Central memory CD4-positive, alpha-beta T cell (primary cell): Measurements from ENCODE around the gene SBF2.
"Not testable (repeated sequence)": the region's sequence is repeated elsewhere in the genome, so short reads cannot be mapped to it uniquely, and the experiment has no call there.

Experiments used
- DNase-seq: peaks from one replicate; pipeline ENCODE4 v3.0.0; 2022

The SBF2 gene

GRCh38 chr11:10048350-10048749 lies 245.7 kb downstream of the SBF2 start:
- no peak for DNase-seq

- DNase-seq: no peak
These were observed 249.4 kb downstream of the SBF2 start for GRCh38 chr11:10044618-10045017.

GRCh38 chr11:10042699-10043098 lies 251.3 kb downstream of the SBF2 start:
- DNase-seq: no peak

GRCh38 chr11:10041748-10042446 lies 252.1 kb downstream of the SBF2 start:
- no peak for DNase-seq

- DNase-seq: no peak
These were observed 252.7 kb downstream of the SBF2 start for GRCh38 chr11:10041332-10041731.

GRCh38 chr11:10038521-10039302 lies 255.3 kb downstream of the SBF2 start:
- DNase-seq: no peak

- DNase-seq: not testable (repeated sequence)
These were observed 258.1 kb downstream of the SBF2 start for GRCh38 chr11:10035932-10036331.

- DNase-seq: no peak
These were observed 261.1 kb downstream of the SBF2 start for GRCh38 chr11:10032935-10033334.

- no peak for DNase-seq
These were observed 263.9 kb downstream of the SBF2 start for GRCh38 chr11:10030122-10030490.

- DNase-seq: no peak
These were observed 264.5 kb downstream of the SBF2 start for GRCh38 chr11:10029386-10030121.

- no peak for DNase-seq
These were observed 267.5 kb downstream of the SBF2 start for GRCh38 chr11:10026514-10026913.

GRCh38 chr11:10023212-10023611 lies 270.8 kb downstream of the SBF2 start:
- no peak for DNase-seq

- DNase-seq: no peak
These were observed 271.3 kb downstream of the SBF2 start for GRCh38 chr11:10022764-10023163.

GRCh38 chr11:10021563-10021962 lies 272.5 kb downstream of the SBF2 start:
- no peak for DNase-seq

- DNase-seq: no peak
These were observed 273.9 kb downstream of the SBF2 start for GRCh38 chr11:10019906-10020682.

- no peak for DNase-seq
These were observed 276.1 kb downstream of the SBF2 start for GRCh38 chr11:10017911-10018310.

GRCh38 chr11:10017050-10017449 lies 277.0 kb downstream of the SBF2 start:
- no peak for DNase-seq

- no peak for DNase-seq
These were observed 282.0 kb downstream of the SBF2 start for GRCh38 chr11:10012068-10012467.

GRCh38 chr11:10005955-10006525 lies 288.0 kb downstream of the SBF2 start:
- no peak for DNase-seq

GRCh38 chr11:10004526-10005113 lies 289.4 kb downstream of the SBF2 start:
- DNase-seq: no peak

- no peak for DNase-seq
These were observed 291.8 kb downstream of the SBF2 start for GRCh38 chr11:10002221-10002620.

GRCh38 chr11:9992306-9992705 lies 301.7 kb downstream of the SBF2 start:
- DNase-seq: no peak
